NCI-H524 treated with DMSO at 0.1 percent for 48 hours (cell line): ENCODE measurements around the gene PTGDR2.

Experiments used
- DNase-seq: peaks from one replicate; lab custom pipeline; 2025; lab: John Stamatoyannopoulos, UW

The PTGDR2 gene

GRCh38 chr11:60858731-60859464 lies 3.1 kb upstream of the PTGDR2 start:
- no peak for DNase-seq

- no peak for DNase-seq
These were observed 2.5 kb upstream of the PTGDR2 start for GRCh38 chr11:60858236-60858635.

GRCh38 chr11:60857378-60858232 lies 1.9 kb upstream of the PTGDR2 start:
- DNase-seq: no peak

- DNase-seq: no peak
These were observed 664 bp downstream of the PTGDR2 start for GRCh38 chr11:60854847-60855725.

GRCh38 chr11:60854140-60854846 lies 1.5 kb downstream of the PTGDR2 start:
- no peak for DNase-seq

GRCh38 chr11:60852982-60853950 lies 2.5 kb downstream of the PTGDR2 start:
- no peak for DNase-seq

GRCh38 chr11:60852117-60852981 lies 3.4 kb downstream of the PTGDR2 start:
- DNase-seq: no peak

GRCh38 chr11:60851327-60852104 lies 4.2 kb downstream of the PTGDR2 start:
- no peak for DNase-seq

GRCh38 chr11:60849641-60850520 lies 5.9 kb downstream of the PTGDR2 start:
- DNase-seq: no peak

- no peak for DNase-seq
These were observed 7.0 kb downstream of the PTGDR2 start for GRCh38 chr11:60848714-60849151.

- DNase-seq: no peak
These were observed 7.9 kb downstream of the PTGDR2 start for GRCh38 chr11:60847896-60848295.

- DNase-seq: no peak
These were observed 8.5 kb downstream of the PTGDR2 start for GRCh38 chr11:60847281-60847680.

GRCh38 chr11:60845338-60845737 lies 10.4 kb downstream of the PTGDR2 start:
- no peak for DNase-seq

- DNase-seq: no peak
These were observed 10.9 kb downstream of the PTGDR2 start for GRCh38 chr11:60844870-60845221.

- DNase-seq: no peak
These were observed 11.5 kb downstream of the PTGDR2 start for GRCh38 chr11:60844045-60844869.

GRCh38 chr11:60842668-60843600 lies 12.8 kb downstream of the PTGDR2 start:
- DNase-seq: no peak
